KG1 (cell line): ENCODE results near the gene FANK1.
"Not testable (repeated sequence)": the region's sequence is repeated elsewhere in the genome, so short reads cannot be mapped to it uniquely, and the experiment has no call there.

Experiments
- DNase-seq: peaks from one replicate; lab custom pipeline; 2025; lab: John Stamatoyannopoulos, UW

The FANK1 gene

GRCh38 chr10:125889441-125889840 lies 6.9 kb upstream of the FANK1 start:
- not testable (repeated sequence) for DNase-seq

- not testable (repeated sequence) for DNase-seq
These were observed 4.0 kb upstream of the FANK1 start for GRCh38 chr10:125892402-125892801.

DNA sequence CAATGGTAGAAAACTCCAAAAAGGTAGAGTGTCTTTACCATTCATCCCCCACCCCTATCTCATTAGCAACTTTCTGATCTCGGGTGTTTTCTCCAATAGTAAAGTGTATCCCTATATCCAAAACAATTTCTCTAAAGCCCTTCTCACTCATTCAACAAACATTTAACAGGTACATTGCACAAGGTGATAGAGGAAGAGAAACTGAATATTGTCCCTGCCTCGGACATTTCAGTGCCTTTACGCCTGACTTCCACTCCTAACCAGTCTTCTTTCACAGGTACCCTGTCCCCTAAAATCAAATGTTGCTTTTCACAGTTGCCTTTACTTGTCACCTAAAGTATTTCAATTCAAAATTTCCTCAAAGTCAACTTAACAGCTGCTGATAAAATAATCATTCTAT lies 2.2 kb upstream of the FANK1 start:
- DNase-seq, result not testable (repeated sequence)

GRCh38 chr10:125895130-125896087 lies 955 bp upstream of the FANK1 start:
- DNase-seq, result peak; percentile 21

DNA sequence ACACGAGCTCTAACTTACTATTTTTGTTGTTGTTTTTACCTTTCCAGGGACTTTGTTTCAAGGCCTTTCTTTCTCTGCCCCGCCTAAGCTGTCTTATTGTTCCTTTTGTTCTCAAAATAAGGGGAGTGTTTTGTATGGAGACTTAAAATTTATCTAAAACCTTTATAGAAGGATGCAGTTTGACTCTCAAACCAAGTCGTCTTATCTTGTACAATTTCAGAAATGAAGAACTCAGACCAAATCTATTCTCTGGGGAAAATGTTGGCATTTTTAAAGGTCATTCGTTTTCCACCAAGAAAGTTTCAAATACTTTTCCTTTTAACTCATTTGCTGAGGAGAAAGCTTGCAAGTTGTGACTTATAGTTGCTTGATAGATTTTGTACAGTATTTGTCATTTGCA lies 953 bp downstream of the FANK1 start:
- not testable (repeated sequence) for DNase-seq

GRCh38 chr10:125900963-125901362 lies 4.6 kb downstream of the FANK1 start:
- not testable (repeated sequence) for DNase-seq

DNA sequence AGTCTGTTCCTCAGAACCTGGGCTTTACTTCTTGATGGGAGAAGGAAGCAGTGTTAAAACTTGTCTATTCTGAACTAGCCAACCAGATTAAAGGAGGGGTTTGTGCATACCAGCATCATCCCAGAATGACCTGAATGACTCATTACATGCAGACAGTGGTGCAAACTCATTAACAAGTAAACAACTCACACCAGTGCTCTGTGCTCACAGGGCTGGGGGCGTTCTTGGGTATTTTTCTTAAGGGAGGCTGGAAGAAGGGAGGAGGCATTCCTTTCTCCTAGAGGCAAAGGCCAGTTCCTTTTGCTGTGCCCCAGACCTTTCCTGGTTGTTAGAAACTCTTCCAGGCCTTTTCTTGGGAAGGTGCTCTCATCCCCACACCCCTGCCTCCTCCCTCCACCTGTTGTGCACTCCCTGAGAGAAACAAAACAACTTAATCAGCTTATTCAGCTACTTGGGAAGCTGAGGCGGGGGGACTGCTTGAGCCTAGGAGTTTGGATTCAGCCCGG lies 6.8 kb downstream of the FANK1 start:
- DNase-seq, result not testable (repeated sequence)

- not testable (repeated sequence) for DNase-seq
These were observed 9.0 kb downstream of the FANK1 start for GRCh38 chr10:125905069-125905994.

- not testable (repeated sequence) for DNase-seq
These were observed 11.2 kb downstream of the FANK1 start for GRCh38 chr10:125907598-125907997.

- DNase-seq, result not testable (repeated sequence)
These were observed 12.4 kb downstream of the FANK1 start for GRCh38 chr10:125908813-125909212.

DNA sequence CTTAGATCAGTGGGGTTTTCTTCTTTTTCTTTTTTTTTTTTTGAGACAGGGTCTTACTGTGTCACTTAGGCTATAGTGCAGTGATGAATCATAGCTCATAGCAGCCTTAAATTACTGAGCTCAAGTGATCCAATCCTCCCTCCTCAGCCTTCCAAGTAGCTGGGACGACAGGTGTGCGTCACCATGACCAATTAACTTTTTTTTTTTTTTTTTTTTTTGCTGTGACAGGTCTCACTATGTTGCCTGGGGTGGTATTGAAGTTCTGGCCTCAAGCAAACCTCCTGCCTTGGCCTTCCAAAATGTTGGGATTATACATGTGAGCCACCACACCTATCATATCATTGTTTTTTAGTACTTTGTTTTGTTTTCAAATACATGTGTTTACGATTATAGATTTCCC lies 13.1 kb downstream of the FANK1 start:
- not testable (repeated sequence) for DNase-seq

DNA sequence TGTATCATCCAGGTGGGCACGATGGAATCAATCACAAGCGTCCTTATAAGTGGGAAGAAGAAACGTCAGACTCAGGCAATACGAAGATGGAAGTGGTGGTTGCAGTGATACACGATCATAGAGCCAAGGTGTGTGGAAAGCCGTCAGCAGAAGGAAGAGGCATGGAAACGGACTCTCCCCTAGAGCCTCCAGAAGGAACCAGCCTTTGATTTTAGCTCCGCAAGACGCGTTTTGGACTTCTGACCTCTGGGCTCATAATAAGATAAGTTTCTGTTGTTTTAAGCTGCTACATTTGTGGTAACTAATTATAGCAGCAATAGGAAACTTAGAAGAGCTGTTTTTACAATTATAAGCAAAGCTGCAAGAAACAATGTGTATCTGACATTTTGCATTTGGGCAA lies 14.8 kb downstream of the FANK1 start:
- no peak for DNase-seq

DNA sequence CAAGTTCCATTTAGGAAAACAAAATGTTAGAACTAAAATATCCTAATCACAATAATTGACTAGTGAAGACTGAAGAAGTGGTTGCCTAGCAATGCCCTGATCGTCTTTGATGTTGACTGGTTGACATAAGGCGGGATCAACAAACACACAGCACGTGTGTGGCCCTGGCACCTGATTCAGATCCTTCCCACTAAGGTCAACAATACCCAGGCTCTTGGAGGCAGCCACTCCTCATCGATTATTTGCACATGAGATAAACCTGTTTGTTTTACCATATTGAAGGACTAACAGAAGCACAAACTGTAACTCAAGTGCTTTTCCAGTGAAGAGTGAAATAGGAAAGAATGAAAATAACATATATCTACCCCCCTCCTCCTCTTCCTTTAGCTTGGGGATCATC lies 15.6 kb downstream of the FANK1 start:
- no peak for DNase-seq

DNA sequence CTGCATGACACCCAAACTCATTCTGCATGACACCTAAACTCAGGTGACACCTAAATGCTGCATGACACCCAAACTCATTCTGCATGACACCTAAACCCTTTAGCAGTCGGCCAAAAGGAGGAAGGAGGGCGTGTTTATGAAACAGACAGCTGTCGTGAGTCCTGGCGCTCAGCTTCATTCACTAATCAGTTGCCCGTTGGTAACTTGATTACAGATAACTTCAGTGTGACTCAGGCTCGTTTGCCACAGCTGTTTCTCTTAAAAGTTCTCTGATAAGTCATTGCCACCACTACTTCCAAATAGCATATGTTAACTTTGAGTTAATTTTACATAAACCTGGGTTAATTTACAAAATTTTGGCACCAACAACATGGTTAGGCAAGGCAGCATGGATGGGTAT lies 16.9 kb downstream of the FANK1 start:
- not testable (repeated sequence) for DNase-seq

GRCh38 chr10:125916977-125917376 lies 20.6 kb downstream of the FANK1 start:
- no peak for DNase-seq

DNA sequence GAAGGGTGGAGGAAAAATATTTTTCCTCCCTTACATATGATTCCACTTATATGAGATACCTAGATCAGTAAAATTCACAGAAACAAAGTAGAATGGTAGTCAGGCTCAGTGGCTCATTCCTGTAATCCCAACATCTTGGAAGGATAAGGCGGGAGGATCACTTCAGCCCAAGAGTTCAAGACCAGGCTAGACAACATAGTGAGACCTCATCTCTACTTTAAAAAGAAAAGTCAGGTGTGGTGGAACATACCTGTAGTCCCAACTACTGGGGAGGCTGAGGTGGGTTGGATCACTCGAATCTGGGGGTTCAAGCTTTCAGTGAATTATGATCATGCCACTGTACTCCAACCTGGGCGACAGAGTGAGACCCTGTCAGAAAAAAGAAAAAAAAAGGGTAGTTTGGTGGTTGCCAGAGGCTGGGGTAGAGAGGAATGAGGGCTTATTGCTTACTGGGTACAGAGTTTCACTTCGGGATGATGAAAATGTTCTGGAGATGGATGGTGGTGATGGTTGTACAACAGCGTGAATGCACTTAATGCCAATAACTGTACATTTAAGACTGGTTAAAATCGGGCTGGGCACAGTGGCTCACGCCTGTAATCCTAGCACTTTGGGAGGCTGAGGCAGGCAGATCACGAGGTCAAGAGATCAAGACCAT lies 21.5 kb downstream of the FANK1 start:
- DNase-seq, result not testable (repeated sequence)

DNA sequence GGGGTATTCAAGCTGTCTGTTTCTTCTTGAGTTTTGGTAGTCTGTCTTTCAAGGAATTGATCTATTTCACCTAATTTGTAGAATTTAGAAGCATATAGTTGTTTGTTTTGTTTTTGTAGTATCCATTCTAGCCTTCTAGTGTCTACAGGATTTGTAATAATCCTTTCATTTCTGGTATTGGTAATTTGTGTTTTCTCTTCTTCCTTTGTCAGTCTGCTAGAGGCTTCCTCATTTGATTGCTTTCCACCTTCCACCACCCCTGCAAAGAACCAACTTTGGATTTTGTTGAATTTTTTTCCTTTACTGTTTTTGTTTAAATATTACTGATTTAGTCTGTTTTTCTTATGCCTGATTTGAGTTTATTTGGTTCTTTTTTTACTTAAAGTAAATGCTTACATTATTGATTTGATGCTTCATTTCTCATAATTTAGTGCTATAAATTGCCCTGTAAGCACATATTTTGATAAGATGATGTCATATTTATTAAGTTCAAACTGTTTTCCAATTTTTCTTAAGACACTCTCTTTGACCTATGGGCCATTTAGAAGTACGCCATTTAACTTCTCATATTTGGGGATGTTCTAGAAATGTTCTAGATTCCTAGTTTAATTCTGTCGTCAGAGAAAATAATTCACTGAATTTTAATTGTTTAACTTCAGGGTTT lies 25.4 kb downstream of the FANK1 start:
- DNase-seq, result not testable (repeated sequence)

- DNase-seq, result no peak
These were observed 29.0 kb downstream of the FANK1 start for GRCh38 chr10:125925262-125925834.

GRCh38 chr10:125926247-125926646 lies 29.9 kb downstream of the FANK1 start:
- DNase-seq, result no peak

GRCh38 chr10:125927265-125927664 lies 30.9 kb downstream of the FANK1 start:
- not testable (repeated sequence) for DNase-seq
